Measurements from ENCODE around the gene CDK15.

CDK15 gene

DNA sequence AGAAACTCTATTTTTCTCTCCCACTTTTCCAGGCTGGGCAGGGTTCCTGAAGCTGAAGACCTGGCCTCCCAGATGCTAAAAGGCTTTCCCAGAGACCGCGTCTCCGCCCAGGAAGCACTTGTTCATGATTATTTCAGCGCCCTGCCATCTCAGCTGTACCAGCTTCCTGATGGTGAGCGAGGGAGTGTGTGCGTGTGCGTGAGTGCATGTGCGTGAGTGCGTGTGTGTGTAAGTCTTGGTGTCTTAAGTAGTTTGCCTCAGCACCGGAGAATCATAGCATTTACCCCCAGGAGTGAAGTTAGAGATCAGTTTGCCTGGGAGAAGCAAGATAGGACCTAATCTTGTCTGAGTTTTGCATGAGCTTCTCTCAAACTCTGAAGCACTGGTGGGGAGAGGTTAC, 73.7 kb downstream of the CDK15 start:
- DNase-seq: no peak

- DNase-seq: no peak
These were observed 74.2 kb downstream of the CDK15 start for GRCh38 chr2:201880579-201880978.

GRCh38 chr2:201880993-201881611, 74.8 kb downstream of the CDK15 start:
- no peak for DNase-seq

GRCh38 chr2:201881741-201882140, 75.4 kb downstream of the CDK15 start:
- no peak for DNase-seq

DNA sequence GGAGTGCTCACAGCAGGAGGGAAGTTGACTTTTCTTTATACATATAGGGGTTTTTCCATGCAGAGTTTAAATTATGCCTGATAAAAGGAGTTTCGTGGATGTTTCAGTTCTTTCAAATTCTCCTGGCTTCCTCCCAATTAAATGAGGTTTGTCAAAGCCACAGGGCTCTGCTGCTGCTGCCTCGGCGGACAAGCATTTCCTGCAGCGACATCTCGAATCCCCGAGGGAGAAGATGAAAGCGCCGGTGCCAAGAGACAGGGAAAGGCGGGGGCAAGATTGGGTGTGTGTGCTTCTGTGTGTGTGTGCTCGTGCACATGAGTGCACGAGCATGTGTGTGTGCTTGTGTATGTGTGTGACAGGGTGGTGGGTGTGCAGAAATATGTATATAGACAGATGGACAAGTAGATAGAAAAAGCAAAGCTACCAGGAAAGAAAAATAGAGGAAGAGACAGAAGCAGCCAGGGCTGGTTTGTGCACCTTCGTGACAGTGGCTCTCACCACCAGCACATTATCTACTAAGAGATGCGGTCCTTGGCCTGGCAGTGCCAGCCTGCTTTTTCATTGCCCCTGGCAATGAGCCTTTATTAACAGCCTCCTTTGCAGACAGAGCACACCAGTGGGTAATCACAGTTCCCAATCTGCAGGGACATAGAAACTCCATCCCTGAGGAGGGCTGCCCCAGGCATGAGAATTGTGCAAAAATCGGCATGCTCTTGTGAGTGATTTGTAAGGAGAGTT, 76.2 kb downstream of the CDK15 start:
- no peak for DNase-seq

DNA sequence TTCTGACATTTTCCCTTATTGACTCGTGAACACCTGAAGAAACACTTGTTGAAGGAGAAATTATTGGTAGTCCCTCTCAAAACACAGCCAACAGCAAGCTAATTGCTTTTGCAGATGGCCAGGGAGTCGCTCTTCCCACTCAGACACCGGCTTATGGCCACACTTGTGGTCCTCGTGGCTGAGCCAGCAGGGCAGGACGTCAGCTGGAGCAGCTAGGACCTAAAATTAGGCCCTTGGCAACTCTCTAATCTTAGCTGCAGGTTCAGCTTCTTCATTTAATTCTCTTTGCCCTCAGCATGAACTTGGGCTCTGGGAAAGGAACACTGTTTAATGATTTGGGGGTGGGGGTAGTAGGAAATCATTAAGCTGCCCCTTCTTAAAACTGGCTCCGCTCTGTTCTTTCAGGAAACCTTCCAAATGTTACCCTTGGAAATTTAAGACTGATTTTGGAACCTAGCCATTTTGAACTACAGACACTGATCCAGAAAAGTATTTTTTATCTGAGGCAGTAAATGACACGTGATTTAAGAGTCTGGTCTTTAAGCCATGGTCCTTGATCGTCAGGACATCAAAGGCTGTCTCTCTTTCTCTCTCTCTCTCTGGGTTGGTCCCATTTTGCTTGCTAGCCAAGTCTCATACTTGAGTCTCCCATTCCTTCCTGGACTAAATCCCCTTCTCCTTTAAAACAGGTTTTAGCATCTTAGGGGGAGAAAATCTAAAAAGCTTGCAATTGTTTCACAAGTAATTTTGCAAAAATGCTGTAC, 77.5 kb downstream of the CDK15 start:
- DNase-seq: no peak

- no peak for DNase-seq
These were observed 80.2 kb downstream of the CDK15 start for GRCh38 chr2:201886504-201886903.

GRCh38 chr2:201887773-201888425, 81.6 kb downstream of the CDK15 start:
- no peak for DNase-seq

- no peak for DNase-seq
These were observed 82.1 kb downstream of the CDK15 start for GRCh38 chr2:201888426-201888800.

DNA sequence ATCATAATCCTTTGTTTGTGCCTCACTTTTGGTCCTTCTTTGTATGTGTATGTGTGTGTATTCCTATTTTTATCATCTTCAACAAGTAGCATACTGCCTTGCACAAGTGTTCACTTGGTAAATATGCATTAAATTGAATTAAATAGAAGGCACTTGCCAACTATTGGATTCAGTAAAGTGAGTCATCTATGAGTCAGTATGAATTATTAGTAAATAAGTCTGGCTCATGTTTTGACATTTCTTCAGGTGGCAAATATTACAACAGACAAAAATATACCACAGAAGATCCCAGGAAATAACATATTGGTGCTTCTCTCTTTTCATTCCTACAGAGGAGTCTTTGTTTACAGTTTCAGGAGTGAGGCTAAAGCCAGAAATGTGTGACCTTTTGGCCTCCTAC, 84.1 kb downstream of the CDK15 start:
- no peak for DNase-seq

- DNase-seq: no peak
These were observed 85.3 kb downstream of the CDK15 start for GRCh38 chr2:201891676-201892075.

DNA sequence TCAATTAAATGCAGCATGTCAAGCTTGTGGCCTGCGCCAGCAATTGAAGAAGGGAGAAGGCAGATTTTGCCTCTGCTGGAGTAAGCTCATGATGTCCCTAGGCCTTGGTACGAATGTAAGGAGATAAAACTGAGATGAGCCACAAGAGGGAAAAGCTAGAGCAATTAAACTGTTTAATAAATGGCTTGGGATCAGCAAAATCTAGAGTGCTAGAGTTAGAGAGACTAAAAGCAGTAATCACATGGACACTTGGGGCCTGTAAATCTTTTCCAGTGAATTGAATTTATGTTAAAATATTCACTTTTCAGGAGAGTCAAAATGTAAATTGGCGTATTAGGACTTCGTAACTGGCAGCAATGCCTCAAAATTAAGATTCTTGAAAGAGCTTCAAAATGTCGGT, 86.2 kb downstream of the CDK15 start:
- no peak for DNase-seq

DNA sequence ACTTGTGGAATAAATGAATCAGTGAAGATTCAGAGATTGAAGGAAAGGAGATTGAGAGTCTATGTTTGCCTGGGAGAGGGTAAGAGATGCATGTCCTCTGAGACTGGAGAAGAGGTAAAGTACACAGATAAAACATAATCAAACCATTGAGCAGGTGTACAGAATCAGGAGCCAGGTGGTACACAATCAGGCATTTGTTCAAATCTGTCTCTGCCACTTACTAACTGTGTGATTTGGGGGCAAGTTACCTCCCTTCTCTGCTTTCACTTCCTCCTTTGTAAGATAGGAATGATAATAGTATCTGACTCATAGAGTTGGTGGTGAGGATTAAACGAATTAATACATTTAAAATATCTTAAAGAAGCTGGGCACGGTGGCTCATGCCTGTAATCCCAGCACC, 94.0 kb downstream of the CDK15 start:
- DNase-seq: no peak

DNA sequence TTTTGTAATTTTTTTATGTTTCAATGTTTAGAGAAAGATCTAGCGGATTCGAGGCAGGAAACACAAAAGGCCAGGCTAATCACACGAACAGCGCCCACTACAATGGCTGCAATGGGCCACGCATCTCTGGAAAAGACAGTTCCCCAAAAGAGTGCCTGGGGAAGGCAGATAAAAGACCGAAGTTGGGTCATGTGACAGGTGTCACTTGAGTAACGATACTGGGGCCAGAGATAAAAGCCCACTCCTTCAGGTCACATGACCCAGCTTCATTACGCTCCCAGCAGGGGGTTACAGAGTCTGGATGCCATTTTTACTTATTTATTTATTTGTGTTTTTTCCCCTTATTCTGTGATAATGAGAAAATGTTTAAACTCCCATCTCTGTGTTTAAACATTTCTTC, 95.4 kb downstream of the CDK15 start:
- no peak for DNase-seq

GRCh38 chr2:201904538-201905420, 98.4 kb downstream of the CDK15 start:
- no peak for DNase-seq

DNA sequence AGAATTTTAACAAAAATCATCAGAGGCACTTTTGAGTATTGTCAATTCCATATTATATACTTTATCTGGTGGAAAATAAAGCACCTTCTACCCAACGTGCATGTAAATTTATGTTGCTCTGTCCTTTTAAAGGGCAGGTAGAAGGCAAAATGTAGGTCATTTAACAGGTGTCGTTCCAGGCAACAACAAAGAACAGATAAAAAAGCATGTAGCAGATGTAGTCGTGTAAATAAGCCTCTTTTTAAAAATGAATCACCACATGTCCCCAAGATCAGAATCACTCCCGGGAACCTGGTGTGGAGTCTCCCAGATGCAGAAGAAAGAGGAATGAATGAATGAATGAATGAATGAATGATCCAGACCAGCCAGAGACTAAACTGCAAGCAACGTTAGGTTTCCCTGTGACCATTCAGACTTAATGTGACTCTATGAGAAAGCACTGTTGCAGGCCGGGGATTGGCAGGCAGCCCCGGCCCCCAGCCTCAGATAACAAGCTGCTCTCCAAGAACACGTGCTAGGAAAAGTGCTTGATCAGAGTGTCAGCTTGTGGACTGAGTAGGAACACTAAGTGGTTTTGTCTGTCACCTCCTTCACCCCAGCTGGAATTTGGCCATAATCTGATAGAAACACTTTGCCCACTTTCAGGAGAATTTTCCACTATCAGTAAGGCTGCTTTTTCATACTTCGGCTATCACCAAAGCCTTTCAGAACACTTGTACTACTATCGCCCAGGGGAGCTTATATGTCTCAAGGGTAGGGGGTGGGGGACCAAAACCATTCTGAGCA, 100.6 kb downstream of the CDK15 start:
- no peak for DNase-seq

DNA sequence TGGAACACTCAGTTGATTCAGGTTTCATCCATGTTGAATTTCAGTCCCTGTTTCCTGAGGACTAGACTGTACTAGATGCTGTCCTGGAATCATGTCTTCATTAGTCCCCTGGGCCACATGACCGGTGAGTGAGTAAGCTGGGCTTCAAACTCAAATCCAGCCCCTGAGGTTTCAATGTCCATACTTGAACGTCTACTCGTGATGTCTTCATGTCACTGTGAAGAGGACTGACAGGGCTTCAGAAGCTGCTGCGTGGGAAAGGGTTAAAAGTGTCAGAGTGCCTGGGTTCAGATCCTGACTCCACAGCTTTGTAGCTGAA, 101.2 kb downstream of the CDK15 start:
- DNase-seq: no peak

DNA sequence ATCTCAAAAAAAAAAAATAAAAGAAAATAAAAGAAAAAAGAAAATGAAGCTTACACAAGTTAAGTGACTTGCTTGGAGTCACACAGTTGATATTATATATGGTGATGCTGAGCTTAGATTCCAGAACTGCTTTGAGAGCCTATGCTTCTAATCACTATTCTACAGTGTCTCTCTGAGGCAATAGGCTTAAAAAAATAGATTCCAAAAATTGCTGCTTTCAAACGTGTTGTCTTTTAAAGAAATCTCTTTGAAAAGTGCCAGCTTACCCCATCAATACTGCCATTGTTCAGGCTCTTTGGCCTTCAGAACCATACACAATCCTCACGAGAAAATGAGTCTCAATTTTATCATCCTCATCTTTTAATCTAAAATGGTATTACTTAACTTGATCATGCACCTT, 102.6 kb downstream of the CDK15 start:
- DNase-seq: no peak

- DNase-seq: no peak
These were observed 103.0 kb downstream of the CDK15 start for GRCh38 chr2:201909348-201909747.

- no peak for DNase-seq
These were observed 103.6 kb downstream of the CDK15 start for GRCh38 chr2:201909961-201910361.

DNA sequence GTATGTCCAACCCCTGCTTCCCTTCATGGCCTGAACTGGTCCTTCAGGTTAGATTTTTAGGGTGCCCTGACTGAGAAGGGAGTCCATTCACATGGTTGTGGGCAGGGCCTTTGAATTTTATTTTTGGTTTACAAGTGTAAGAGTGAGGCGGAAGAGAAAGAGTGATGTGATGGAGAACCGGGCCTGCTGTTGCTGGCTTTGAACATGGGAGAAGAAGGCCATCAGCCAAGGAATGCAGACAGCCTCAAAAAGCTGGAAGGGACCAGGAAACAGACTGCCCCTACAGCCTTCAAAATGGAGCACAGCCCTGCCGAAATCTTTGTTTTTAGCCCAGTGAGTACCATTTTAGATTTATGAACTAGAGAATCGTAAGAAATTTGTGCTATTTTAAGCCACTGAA, 105.0 kb downstream of the CDK15 start:
- DNase-seq: no peak

- no peak for DNase-seq
These were observed 106.9 kb downstream of the CDK15 start for GRCh38 chr2:201913201-201913600.
